Measurements from ENCODE around the gene MADCAM1.
"Not testable (repeated sequence)": the region's sequence is repeated elsewhere in the genome, so short reads cannot be mapped to it uniquely, and the experiment has no call there.

Gene MADCAM1

GRCh38 chr19:496112-496665, at the start of gene MADCAM1:
TSS of gene MADCAM1 (plus strand) at chr19:496486. CDS start at chr19:496500, 14 bp downstream.
- DNase-seq (ENCODE audit: low spot score): no peak

GRCh38 chr19:447064-447426, 49.2 kb upstream of the MADCAM1 start:
- no peak for DNase-seq (ENCODE audit: low spot score)

- no peak for DNase-seq (ENCODE audit: low spot score)
Measured at GRCh38 chr19:447816-448560, 48.3 kb upstream of the MADCAM1 start.

DNA sequence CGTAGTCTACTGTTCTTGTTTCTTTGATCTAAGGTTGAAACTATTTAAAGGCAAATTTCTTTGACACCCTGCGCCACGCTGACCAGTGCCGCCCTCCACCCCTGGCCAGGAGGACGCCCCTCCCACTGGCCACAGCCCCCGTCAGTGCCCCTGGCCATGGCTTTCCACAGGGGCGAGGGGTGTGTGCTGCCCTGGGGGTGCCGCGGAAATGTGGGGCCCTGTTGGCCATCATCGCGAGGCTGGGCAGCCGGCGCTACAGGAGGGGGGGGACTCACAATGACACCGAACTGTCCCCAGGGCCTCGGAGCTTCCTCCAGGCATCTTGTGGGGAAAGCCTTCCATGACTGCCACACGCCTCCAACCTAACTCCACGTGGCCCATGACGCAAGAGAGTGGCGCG, 46.4 kb upstream of the MADCAM1 start:
- no peak for DNase-seq (ENCODE audit: low spot score)

GRCh38 chr19:450912-451481, 45.3 kb upstream of the MADCAM1 start:
- DNase-seq (ENCODE audit: low spot score): not testable (repeated sequence)

DNA sequence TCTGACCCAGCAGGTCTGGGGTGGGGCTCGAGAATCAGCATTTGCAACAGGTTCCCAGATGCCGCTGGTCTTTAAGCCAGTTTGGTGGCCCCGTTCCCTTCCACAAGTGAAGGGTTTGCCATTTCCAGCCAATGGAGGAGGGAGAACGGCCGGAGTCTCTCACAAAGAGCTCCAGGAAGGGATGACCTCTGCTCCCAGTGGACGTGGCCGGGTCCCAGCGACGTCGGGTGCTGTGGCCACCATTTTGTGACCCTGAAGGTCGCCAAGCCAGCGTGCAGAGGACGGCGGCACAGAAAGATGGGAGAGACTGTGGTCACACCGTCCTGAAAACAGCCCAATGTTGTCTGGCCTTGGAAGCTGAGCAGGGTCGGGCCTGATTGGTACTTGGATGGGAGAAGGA, 43.5 kb upstream of the MADCAM1 start:
- DNase-seq (ENCODE audit: low spot score): no peak

DNA sequence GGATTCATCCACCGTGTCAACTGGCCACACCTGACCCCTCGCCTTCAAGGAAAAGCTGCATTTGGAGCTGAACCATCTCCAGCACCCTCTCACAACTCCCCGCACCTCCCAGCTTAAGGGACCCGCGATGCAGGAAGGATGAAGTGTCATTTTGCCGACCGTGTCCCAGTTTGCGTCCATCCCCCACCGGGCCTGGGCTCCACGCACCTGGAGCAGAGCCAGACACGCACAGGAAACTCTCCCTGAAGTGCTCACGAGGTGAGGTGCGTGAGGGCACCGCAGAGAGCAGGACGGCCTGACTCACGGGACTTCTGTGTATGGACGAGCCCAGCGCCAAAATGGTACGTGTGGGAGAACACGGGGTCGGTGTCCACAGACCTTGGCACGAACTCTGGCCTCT, 42.7 kb upstream of the MADCAM1 start:
- no peak for DNase-seq (ENCODE audit: low spot score)

GRCh38 chr19:455031-455705, 41.1 kb upstream of the MADCAM1 start:
- no peak for DNase-seq (ENCODE audit: low spot score)

DNA sequence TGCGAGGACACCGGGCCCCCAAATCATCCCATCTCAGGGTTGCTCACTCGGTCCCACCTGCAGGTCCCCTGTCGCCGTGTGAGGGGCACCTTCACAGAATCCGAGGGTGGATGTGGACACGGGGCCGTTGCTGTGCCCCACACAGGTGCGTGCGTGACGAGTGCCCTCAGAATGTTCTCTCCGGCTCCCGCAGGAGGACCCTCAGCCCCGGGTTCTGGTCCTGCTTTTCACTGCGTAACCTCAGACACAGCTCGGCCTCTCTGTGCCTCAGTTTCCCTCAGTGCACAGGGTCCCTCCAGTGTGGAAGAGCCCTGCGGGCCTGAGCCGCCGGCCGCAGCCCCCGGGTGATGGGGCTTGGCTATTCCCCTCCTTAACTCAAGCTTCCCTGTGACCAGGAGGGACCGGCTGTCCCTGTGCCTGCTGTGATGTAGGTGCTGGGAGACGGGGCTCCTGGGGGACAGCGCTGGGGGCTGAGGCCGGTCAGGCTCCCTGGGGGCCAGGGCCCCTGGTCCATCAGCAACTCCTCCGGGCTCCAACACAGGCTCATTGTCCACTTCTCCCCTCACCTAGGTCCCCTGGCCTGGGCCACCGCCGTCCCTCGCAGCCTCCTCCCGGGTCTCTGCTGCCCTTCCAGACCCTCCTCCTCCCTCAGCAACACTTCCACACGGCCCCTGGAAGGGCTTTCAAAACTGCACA, 40.3 kb upstream of the MADCAM1 start:
- no peak for DNase-seq (ENCODE audit: low spot score)

DNA sequence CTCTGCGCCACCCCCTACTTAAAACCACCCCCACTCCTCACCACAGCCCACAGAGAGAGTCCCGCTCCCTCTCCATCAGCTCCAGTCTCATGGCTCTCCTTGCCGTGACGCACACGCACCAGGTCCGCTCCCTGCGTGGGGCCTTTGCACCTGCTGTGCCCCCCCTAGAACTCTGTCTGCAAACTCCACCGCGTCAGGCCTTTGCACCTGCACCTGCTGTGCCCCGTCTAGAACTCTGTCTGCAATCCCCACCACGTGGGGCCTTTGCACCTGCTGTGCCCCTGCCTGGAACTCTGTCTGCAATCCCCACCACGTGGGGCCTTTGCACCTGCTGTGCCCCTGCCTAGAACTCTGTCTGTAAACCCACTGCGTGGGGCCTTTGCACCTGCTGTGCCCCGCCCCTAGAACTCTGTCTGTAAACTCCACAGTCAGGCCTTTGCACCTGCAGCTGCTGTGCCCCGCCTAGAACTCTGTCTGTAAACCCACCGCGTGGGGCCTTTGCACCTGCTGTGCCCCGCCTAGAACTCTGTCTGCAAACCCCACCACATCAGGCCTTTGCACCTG, 39.7 kb upstream of the MADCAM1 start:
- DNase-seq (ENCODE audit: low spot score): no peak

- no peak for DNase-seq (ENCODE audit: low spot score)
Measured at GRCh38 chr19:457636-458035, 38.6 kb upstream of the MADCAM1 start.

DNA sequence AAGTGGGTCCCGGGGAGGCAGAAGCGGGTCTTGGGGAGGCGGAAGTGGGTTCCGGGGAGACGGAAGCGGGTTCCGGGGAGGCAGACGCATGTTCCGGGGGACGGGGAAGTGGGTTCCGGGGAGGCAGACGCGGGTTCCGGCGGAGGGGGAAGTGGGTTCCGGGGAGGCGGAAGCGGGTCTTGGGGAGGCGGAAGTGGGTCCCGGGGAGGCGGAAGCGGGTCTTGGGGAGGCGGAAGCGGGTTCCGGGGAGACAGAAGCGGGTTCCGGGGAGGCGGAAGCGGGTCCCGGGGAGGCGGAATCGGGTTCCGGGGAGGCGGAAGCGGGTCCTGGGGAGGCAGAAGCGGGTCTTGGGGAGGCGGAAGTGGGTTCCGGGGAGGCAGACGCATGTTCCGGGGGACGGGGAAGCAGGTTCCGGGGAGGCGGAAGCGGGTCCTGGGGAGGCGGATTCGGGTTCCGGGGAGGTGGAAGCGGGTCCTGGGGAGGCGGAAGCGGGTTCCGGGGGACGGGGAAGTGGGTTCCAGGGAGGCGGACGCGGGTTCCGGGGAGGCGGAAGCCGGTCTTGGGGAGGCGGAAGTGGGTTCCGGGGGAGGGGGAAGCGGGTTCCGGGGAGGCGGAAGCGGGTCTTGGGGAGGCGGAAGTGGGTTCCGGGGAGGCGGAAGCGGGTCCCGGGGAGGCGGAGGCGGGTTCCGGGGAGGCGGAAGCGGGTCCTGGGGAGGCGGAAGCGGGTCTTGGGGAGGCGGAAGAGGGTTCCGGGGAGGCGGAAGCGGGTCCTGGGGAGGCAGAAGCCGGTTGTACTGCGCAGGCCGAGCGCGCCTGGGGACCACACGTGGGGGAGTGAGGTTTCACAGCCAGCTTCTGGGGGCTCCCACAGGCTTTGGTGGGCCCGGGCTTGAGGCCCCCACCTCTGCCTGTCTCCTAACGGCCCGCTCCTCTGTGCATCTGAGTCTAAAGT, 37.9 kb upstream of the MADCAM1 start:
- DNase-seq (ENCODE audit: low spot score): no peak

DNA sequence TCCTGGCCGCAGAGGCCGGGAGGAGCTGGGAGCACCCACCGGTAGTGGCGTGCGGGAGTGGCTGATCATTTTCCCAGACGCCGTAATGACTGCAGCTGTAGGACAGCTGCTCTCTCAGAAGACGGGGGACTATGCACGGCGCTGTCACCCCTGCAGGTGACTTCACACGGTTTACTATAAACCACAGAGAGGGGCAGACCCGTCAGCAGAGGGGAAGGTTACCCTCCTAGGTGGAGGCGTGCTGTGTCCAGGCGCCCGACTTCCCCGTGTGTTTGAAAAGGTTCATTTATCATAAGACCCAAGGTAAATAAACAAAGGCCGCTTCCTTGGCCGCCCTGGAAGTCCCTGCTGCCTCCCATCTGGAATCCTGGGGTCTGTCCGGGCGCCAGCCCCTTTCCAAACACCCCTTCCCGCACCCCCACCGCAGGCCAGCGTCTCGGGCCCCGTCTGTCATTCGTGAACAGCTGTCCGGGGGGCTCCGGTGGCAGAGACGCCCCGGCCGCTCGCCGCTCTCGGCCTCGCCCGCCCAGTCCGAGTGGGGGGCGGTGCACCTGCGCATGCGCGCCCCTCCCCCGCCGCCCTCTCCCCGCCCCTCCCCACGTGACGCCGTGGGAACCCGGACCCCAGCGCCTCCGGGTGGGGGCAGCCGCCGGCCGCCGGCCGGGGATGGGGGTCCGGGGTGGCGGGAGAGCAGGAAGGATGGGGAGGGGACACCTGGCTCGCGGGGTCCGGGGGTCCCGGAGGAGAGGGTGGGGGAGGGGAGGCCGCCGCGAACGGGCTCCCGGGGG, 36.4 kb upstream of the MADCAM1 start:
- DNase-seq (ENCODE audit: low spot score): peak; percentile 52

- no peak for DNase-seq (ENCODE audit: low spot score)
Measured at GRCh38 chr19:460877-461720, 35.2 kb upstream of the MADCAM1 start, which contains the start of gene SHC2. TSS of gene SHC2 (minus strand) at chr19:461033. CDS start at chr19:460996, 37 bp downstream.

DNA sequence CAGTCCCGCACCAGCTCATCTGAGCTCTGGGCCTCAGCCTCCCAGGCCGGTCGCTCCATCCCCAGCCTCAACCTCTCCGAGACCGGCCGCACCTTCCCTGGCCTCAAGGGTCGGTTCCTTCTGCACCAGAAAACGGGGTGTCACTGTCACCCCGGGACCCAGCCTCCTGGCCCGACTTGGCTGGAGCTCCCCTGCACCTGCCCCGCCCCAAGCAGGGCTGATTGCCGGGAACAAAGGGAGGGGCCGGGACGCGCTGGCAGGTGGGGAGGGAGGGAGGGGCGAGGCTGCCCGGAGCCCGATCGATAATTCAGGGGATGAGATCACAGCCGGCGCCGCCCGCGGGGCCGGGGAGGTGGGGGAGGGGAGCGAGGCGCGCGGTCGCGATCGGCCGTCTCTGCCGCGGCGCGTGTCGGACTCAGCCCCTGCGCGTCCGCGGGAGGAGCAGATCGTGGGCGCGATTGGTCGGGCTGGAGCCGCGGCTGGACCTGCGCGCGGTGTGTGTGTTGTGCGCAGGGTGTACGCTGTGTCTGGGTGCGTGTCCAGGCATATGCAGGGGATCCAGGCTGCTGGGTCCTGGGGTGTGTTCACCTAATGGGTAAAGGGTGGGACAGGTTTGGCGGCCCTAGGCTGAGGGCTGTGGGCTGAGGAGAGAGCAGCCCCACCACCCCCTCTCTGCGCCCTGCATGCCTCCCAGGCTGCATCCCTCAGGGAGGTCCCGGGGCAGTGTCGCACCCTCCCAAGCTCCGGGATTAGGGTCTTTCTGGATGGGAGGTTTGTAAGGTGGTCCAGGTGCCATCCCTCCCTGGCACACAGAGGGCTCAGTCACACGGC, 34.4 kb upstream of the MADCAM1 start:
- peak; percentile 54 for DNase-seq (ENCODE audit: low spot score)

DNA sequence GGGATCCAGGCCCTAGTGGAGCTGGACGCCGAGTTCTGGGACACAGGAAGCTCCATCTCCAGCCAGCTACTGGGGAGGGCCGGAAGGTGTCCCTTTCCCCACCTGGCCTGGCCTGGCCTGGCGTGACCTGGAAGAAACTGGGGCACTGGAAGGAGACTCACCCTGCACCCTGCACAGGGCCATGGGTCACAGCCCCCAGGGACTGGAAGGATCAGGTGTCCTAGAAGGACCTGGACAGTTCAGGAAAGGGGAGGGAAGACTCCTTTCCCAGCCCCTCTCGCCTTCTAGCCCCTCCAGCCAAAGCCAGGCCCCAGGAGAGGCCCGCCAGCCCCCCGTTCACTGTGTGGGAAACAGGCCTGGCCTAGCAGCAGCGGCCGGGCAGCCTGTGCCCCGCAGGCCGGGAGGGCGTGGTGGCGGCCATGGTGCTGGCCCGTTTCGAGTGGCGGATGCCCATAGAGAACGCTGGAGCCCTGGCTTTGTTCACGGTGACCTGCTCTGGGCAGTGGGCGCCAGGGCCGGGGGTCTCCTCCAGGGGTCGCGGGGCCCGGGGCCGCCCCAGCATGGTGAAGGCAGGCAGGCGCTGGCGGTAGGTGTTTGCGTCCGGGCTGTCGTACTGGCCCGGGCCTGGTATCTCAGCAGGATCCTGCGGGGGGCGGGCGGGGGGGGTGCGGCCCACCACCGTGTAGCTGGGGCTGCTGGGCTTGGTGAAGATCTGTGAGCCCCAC, 32.6 kb upstream of the MADCAM1 start:
- DNase-seq (ENCODE audit: low spot score): no peak

GRCh38 chr19:464208-464545, 32.1 kb upstream of the MADCAM1 start:
- DNase-seq (ENCODE audit: low spot score): no peak
